OCI-LY7 (cell line): ENCODE measurements around the gene CYP3A7.

Source experiments
- EZH2phosphoT487 ChIP-seq: fragments of 200-600 bp; sonication (generic); IDR thresholded peaks from 2 replicates; pipeline ENCODE4 v1.6.1; 2018; ENCODE audit warnings: low read depth, borderline replicate concordance, mild to moderate bottlenecking, mixed run types, antibody characterized with exemption, low read length, moderate library complexity, mixed read lengths
- TF ChIP-seq, protein P1 (sequence below): fragments of 200-600 bp; sonication (generic); conservative IDR thresholded peaks from 2 replicates; pipeline ENCODE4 v1.5.1; 2014; ENCODE audit warnings: mild to moderate bottlenecking, antibody characterized with exemption, low read length, moderate library complexity, mixed read lengths

DNA sequence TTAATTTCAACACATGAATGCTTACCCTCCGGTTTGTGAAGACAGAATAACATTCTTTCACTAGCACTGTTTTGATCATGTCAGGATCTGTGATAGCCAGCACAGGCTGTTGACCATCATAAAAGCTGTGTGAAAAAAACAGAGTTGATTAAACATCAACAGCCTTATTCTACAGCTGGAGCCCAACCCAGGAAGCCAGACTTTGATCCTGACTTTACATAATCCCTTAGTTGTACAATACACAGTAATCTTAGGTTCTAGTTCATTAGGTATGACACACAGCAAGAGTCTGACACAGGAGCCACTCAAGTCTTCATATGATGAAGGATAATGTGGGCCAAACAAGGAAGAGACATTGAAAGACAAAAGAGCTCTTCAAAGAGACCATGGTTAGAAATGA lies 37.6 kb upstream of the CYP3A7 start:
- TF ChIP-seq, protein P1, sequence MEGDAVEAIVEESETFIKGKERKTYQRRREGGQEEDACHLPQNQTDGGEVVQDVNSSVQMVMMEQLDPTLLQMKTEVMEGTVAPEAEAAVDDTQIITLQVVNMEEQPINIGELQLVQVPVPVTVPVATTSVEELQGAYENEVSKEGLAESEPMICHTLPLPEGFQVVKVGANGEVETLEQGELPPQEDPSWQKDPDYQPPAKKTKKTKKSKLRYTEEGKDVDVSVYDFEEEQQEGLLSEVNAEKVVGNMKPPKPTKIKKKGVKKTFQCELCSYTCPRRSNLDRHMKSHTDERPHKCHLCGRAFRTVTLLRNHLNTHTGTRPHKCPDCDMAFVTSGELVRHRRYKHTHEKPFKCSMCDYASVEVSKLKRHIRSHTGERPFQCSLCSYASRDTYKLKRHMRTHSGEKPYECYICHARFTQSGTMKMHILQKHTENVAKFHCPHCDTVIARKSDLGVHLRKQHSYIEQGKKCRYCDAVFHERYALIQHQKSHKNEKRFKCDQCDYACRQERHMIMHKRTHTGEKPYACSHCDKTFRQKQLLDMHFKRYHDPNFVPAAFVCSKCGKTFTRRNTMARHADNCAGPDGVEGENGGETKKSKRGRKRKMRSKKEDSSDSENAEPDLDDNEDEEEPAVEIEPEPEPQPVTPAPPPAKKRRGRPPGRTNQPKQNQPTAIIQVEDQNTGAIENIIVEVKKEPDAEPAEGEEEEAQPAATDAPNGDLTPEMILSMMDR: no peak
- TF ChIP-seq EZH2phosphoT487: no peak
